ENCODE results near the gene ARHGDIA.

Gene ARHGDIA

GRCh38 chr17:81829858-81830257, 41.3 kb downstream of the ARHGDIA start:
- Histone ChIP-seq H3K27me3 (ENCODE audit: insufficient read depth, low read length) (no peaks in the 10 kb centered on the region), H3K4me1 (ENCODE audit: control insufficient read depth, insufficient read depth, low read length, unreplicated experiment) (peaks cover 11% of the 10 kb centered on the region), H2AFZ (ENCODE audit: low read length, unreplicated experiment) (no peak overlapping the region), H3K4me3 (ENCODE audit: low read depth, low read length) (no peak overlapping the region), H3K79me2 (ENCODE audit: control insufficient read depth, insufficient read depth, low read length, unreplicated experiment) (peaks cover 8% of the 10 kb centered on the region), H3K36me3 (ENCODE audit: insufficient read depth, low read length) (no peaks in the 10 kb centered on the region), H3K27ac (ENCODE audit: low read depth, low read length) (no peak overlapping the region)

- H3K27ac ChIP-seq (ENCODE audit: low read depth, low read length): no peak overlapping the region
- peaks cover 5% of the 10 kb centered on the region for H3K79me2 ChIP-seq (ENCODE audit: control insufficient read depth, insufficient read depth, low read length, unreplicated experiment)
- no peak overlapping the region for H2AFZ ChIP-seq (ENCODE audit: low read length, unreplicated experiment)
- peaks cover 11% of the 10 kb centered on the region for H3K4me1 ChIP-seq (ENCODE audit: control insufficient read depth, insufficient read depth, low read length, unreplicated experiment)
- H3K4me3 ChIP-seq (ENCODE audit: low read depth, low read length): no peak overlapping the region
- H3K27me3 ChIP-seq (ENCODE audit: insufficient read depth, low read length): no peaks in the 10 kb centered on the region
- H3K36me3 ChIP-seq (ENCODE audit: insufficient read depth, low read length): no peaks in the 10 kb centered on the region
Measured at GRCh38 chr17:81828656-81829055, 42.5 kb downstream of the ARHGDIA start.

DNA sequence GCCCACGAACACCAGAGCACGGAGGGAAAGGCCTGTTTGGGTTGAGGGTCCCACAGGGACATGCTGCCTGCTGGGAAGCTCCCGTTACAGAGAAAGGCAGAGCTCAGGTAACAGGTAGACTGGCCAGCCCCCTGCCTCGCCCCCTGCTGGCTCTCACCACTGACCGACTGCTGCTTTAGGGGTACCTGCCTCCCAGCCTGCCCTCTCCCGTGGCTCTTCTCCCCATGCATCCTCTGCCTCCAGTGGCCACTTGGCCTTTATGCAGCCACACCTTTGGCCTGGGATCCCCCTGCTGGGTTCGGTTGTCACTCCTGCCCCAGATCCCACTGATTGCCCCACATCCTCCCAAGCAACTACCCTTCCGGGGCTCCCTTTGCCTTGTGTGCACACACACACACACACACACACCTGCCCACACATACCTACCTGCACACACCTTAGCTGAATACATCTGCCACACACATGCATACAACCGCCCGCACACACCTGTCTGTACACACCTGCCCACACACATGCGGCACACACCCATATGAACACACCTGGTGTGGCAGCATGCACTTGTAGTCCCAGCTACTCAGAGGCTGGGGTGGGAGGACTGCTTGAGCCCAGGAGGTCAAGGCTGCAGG, 45.2 kb downstream of the ARHGDIA start:
- Histone ChIP-seq H2AFZ (ENCODE audit: low read length, unreplicated experiment) (no peak overlapping the region), H3K79me2 (ENCODE audit: control insufficient read depth, insufficient read depth, low read length, unreplicated experiment) (peaks cover 2% of the 10 kb centered on the region), H3K36me3 (ENCODE audit: insufficient read depth, low read length) (no peaks in the 10 kb centered on the region), H3K4me1 (ENCODE audit: control insufficient read depth, insufficient read depth, low read length, unreplicated experiment) (no peaks in the 10 kb centered on the region), H3K4me3 (ENCODE audit: low read depth, low read length) (no peak overlapping the region), H3K27me3 (ENCODE audit: insufficient read depth, low read length) (no peaks in the 10 kb centered on the region), H3K27ac (ENCODE audit: low read depth, low read length) (no peak overlapping the region)

GRCh38 chr17:81824595-81824994, 46.5 kb downstream of the ARHGDIA start:
- no peaks in the 10 kb centered on the region for H3K36me3 ChIP-seq (ENCODE audit: insufficient read depth, low read length)
- H3K4me1 ChIP-seq (ENCODE audit: control insufficient read depth, insufficient read depth, low read length, unreplicated experiment): no peaks in the 10 kb centered on the region
- no peak overlapping the region for H2AFZ ChIP-seq (ENCODE audit: low read length, unreplicated experiment)
- no peak overlapping the region for H3K27ac ChIP-seq (ENCODE audit: low read depth, low read length)
- no peak overlapping the region for H3K4me3 ChIP-seq (ENCODE audit: low read depth, low read length)
- no peaks in the 10 kb centered on the region for H3K27me3 ChIP-seq (ENCODE audit: insufficient read depth, low read length)
- peaks cover 2% of the 10 kb centered on the region for H3K79me2 ChIP-seq (ENCODE audit: control insufficient read depth, insufficient read depth, low read length, unreplicated experiment)

DNA sequence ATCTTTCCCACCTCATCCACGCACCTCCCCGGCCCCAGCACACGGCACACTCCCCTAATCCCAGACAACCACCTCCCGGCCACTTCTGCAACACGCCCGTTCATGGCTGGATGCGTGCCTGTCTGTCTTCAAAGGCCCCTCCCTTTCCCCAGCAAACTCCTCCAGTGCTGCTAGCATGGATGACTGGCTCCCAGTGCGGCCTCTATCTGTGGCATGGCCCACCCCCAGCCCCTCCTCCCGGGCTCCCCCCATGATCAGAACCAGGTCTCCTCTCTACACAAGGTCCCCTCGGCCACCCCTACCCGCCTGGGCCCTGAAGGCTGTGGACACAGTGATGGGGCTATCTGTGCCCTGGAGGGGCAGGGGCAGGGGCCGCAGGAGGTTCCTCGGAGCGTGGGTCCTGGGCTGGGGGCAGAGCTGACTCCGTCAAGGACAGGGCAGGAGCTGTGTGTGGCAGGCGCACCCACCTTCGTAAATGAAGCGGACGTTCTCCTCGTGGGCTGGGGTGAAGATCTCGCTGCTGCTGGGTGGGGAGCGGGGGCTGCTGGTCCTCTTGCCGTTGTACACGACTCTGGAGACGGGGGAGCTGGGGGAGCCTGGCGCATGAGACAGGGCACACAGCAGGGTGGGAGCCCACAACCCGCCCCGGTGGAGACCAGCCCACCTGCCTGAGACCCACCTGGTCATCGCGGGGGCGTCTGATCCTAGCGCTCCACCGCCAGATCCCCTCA, 47.2 kb downstream of the ARHGDIA start:
- H3K36me3 ChIP-seq (ENCODE audit: insufficient read depth, low read length): no peaks in the 10 kb centered on the region
- no peak overlapping the region for H3K27ac ChIP-seq (ENCODE audit: low read depth, low read length)
- no peaks in the 10 kb centered on the region for H3K27me3 ChIP-seq (ENCODE audit: insufficient read depth, low read length)
- no peak overlapping the region for H2AFZ ChIP-seq (ENCODE audit: low read length, unreplicated experiment)
- no peaks in the 10 kb centered on the region for H3K79me2 ChIP-seq (ENCODE audit: control insufficient read depth, insufficient read depth, low read length, unreplicated experiment)
- H3K4me1 ChIP-seq (ENCODE audit: control insufficient read depth, insufficient read depth, low read length, unreplicated experiment): no peaks in the 10 kb centered on the region
- no peak overlapping the region for H3K4me3 ChIP-seq (ENCODE audit: low read depth, low read length)

DNA sequence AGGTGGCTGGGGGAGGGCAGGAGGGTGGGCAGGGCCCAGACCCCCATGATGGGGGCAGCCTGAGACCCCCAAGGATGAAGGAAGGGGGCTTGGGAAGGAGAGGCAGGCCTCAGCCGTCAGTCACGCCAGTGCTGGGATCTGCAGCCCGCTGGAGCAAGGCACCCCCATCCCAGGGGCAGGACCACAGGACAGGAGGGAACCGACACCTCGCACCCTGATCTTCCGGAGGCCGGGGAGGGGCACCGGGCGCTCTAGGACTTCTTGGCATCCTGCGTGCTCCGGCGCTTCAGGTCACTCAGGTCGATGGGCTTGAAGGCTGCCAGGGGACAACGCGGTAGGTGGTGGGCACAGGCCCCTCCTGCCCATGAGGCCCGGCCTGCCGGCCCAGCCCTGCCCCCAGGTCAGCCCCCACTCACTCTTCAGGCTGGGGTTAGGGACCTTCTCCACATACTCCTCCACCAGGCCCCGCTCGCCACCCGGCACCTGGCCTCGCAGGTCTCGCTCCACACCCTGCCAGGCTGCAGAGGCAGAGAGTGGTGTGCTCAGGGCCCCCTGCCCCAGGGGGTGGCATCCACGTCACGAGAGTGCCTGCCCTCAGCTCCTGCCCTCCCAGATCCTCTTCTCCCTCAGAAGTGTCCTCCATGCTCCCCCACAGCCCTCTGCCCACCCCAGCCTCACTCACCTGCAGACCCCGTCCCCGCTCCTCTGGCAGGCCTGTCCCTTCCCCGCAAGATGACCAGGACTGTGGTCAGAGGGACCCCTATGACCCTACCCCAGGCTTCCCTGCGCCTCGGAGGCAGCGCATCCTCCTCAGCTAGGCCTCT, 47.9 kb downstream of the ARHGDIA start:
- Histone ChIP-seq H3K27ac (ENCODE audit: low read depth, low read length) (no peak overlapping the region), H3K36me3 (ENCODE audit: insufficient read depth, low read length) (no peaks in the 10 kb centered on the region)

GRCh38 chr17:81822312-81822637, 48.9 kb downstream of the ARHGDIA start:
- no peak overlapping the region for H3K4me3 ChIP-seq (ENCODE audit: low read depth, low read length)
- H3K79me2 ChIP-seq (ENCODE audit: control insufficient read depth, insufficient read depth, low read length, unreplicated experiment): no peaks in the 10 kb centered on the region
- no peaks in the 10 kb centered on the region for H3K36me3 ChIP-seq (ENCODE audit: insufficient read depth, low read length)
- no peaks in the 10 kb centered on the region for H3K4me1 ChIP-seq (ENCODE audit: control insufficient read depth, insufficient read depth, low read length, unreplicated experiment)
- no peak overlapping the region for H3K27ac ChIP-seq (ENCODE audit: low read depth, low read length)
- H2AFZ ChIP-seq (ENCODE audit: low read length, unreplicated experiment): no peak overlapping the region
- no peaks in the 10 kb centered on the region for H3K27me3 ChIP-seq (ENCODE audit: insufficient read depth, low read length)

More for the DNA sequence above, 47.9 kb downstream of the ARHGDIA start:
- Histone ChIP-seq H3K4me1 (ENCODE audit: control insufficient read depth, insufficient read depth, low read length, unreplicated experiment) (no peaks in the 10 kb centered on the region), H3K79me2 (ENCODE audit: control insufficient read depth, insufficient read depth, low read length, unreplicated experiment) (no peaks in the 10 kb centered on the region), H2AFZ (ENCODE audit: low read length, unreplicated experiment) (no peak overlapping the region), H3K27me3 (ENCODE audit: insufficient read depth, low read length) (no peaks in the 10 kb centered on the region), H3K4me3 (ENCODE audit: low read depth, low read length) (no peak overlapping the region)

GRCh38 chr17:81821603-81822311, 49.4 kb downstream of the ARHGDIA start:
- H3K27ac ChIP-seq (ENCODE audit: low read depth, low read length): no peak overlapping the region
- no peaks in the 10 kb centered on the region for H3K36me3 ChIP-seq (ENCODE audit: insufficient read depth, low read length)
- no peak overlapping the region for H3K4me3 ChIP-seq (ENCODE audit: low read depth, low read length)
- H3K27me3 ChIP-seq (ENCODE audit: insufficient read depth, low read length): no peaks in the 10 kb centered on the region
- H3K4me1 ChIP-seq (ENCODE audit: control insufficient read depth, insufficient read depth, low read length, unreplicated experiment): no peaks in the 10 kb centered on the region
- H3K79me2 ChIP-seq (ENCODE audit: control insufficient read depth, insufficient read depth, low read length, unreplicated experiment): no peaks in the 10 kb centered on the region
- no peak overlapping the region for H2AFZ ChIP-seq (ENCODE audit: low read length, unreplicated experiment)

- H3K27ac ChIP-seq (ENCODE audit: low read depth, low read length): no peak overlapping the region
- no peaks in the 10 kb centered on the region for H3K4me1 ChIP-seq (ENCODE audit: control insufficient read depth, insufficient read depth, low read length, unreplicated experiment)
- H3K4me3 ChIP-seq (ENCODE audit: low read depth, low read length): no peak overlapping the region
- H3K79me2 ChIP-seq (ENCODE audit: control insufficient read depth, insufficient read depth, low read length, unreplicated experiment): no peaks in the 10 kb centered on the region
- H2AFZ ChIP-seq (ENCODE audit: low read length, unreplicated experiment): no peak overlapping the region
- no peaks in the 10 kb centered on the region for H3K27me3 ChIP-seq (ENCODE audit: insufficient read depth, low read length)
- no peaks in the 10 kb centered on the region for H3K36me3 ChIP-seq (ENCODE audit: insufficient read depth, low read length)
Measured at GRCh38 chr17:81821147-81821546, 50.0 kb downstream of the ARHGDIA start.

- H3K27ac ChIP-seq (ENCODE audit: low read depth, low read length): no peak overlapping the region
- no peaks in the 10 kb centered on the region for H3K4me1 ChIP-seq (ENCODE audit: control insufficient read depth, insufficient read depth, low read length, unreplicated experiment)
- H3K4me3 ChIP-seq (ENCODE audit: low read depth, low read length): no peak overlapping the region
- H3K36me3 ChIP-seq (ENCODE audit: insufficient read depth, low read length): no peaks in the 10 kb centered on the region
- H3K79me2 ChIP-seq (ENCODE audit: control insufficient read depth, insufficient read depth, low read length, unreplicated experiment): no peaks in the 10 kb centered on the region
- no peaks in the 10 kb centered on the region for H3K27me3 ChIP-seq (ENCODE audit: insufficient read depth, low read length)
- no peak overlapping the region for H2AFZ ChIP-seq (ENCODE audit: low read length, unreplicated experiment)
Measured at GRCh38 chr17:81819708-81820107, 51.4 kb downstream of the ARHGDIA start.
